GM19239 (cell line): ENCODE data around the gene BICRA.
A peak's percentile ranks its signal among the peaks of the same experiment; 100 is the strongest.

Experiments used
- DNase-seq: peaks from one replicate; pipeline ENCODE4 v3.0.0; 2011; ENCODE audit warnings: low spot score; ENCODE audit not compliant: insufficient read length
- FAIRE-seq: peaks from 2 replicates; lab custom pipeline; 2011; peaks lifted over from hg19 to GRCh38; lab: Jason Lieb, UNC

Gene BICRA

GRCh38 chr19:47600246-47601179 lies 8.4 kb upstream of the BICRA start:
- FAIRE-seq (peak; percentile 65), DNase-seq (peak; percentile 97)

DNA sequence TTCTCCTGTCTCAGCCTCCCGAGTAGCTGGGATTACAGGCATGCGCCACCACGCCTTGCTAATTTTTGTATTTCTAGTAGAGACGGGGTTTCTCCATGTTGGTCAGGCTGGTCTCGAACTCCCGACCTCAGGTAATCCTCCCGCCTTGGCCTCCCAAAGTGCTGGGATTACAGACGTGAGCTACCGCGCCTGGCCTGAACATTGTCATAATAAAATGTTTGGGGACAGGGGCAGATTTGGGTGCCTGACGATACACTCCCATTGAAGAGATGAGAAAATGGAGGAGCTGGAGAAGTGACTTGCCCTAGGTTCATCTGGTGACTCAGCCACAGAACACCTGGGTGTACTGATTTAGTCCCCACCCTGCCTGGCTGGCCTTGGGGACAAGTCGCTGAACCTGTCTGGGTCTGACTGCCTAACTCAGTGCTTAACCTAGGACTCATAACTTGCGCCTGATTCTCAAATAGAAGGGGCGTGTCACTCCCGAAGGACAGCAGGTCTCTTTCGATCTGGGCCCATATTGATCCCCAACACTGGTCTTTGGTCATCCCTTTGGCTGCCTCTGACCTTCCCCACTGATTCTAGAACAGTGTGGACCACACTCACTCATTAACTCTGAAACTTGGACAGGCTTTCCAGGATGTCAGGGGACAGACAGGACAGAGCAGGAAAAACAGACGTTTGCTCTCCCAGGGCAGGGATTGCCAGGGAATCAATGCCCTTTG lies 7.6 kb upstream of the BICRA start:
- DNase-seq (no peak), FAIRE-seq (no peak)

DNA sequence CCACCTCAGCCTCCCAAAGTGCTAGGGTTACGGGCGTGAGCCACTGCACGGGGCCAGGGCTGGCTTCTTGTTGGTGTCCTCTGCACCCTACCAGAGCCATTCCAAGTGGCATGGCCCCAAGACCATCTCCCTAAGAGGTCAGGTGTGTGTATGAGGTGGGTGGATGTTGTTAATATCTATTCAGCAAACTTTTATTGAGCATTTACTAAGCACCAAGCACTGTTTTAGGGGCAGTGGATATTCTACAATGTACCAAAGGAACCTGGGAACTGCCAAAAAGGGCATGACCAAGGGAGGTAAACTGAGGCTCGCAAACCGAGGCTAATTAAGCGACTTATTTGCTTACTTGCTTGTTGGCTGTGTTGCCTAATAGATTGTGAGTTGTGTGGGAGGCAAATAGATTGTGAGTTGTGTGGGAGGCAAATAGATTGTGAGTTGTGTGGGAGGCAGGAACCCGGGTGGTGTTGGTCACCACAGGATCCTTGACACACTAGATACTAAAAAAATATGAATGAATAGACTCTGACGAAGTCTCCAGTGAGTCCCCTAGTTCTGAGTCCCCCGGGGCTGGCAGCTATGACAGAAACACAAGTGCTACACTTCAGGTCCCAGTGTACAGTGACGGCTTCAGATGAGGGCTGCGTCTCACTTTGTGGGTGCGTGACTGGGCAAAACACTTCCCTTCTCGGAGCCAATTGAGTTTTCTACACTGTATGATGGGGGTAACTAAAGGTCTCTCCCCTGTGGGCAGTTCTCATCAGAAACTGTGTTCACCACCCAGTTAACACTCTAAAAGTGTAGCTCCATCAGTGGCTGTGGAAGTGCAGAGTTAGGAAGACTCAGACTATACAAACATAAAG lies 5.0 kb upstream of the BICRA start:
- DNase-seq = no peak
- no peak for FAIRE-seq

GRCh38 chr19:47607564-47608073 lies 1.3 kb upstream of the BICRA start:
- DNase-seq (no peak), FAIRE-seq (no peak)

GRCh38 chr19:47608074-47608918 lies 638 bp upstream of the BICRA start:
- FAIRE-seq (peak; percentile 49), DNase-seq (peak; percentile 95)

DNA sequence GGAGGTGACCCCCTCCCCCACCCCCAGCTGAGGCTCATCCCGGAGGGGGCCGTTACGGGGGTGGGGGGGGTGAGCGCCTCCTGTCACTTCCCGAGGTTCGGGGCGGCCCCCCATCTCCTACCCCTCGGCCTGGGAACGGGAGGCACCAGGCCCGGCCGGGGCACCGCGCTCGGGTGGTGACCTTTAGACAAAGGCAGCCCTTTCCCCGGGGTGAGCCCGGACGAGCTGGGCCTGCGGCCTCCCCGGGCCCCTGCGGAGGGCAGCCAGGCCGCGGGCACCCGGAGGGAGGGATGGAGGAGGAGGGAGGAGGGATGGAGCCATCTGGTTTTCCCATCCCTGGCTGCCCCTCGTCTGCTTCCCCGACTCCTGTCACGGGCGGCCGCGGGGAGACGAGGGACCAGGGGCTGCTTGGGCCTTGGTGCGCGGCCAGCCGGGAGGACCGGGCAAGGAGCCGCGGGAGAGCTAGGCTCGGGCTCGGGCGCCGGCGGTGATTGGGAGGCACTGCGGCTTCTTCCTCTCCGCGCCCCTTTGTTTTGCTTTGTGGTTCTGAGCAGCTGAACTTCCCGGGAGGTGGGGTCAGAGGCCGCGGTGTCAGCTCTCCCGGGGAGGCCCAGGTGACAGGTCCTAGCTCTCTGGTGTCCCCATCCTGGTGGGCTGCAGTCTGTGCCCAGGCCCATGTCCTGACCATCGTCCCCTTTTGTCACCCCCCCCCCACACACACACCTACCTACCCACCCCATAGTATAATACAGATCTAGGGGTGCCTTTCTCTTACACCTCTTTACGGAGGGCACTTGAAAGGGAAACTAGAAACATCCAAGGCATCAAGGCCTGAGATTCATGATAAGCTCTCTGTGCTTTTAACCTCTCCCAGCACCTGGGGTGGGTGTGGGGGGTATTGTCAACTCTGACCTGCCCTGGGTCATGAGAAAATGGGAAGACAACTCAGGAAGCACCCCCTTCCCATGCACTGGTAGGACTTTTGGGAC lies 1.3 kb downstream of the BICRA start:
- peak; percentile 35 for FAIRE-seq
- no peak for DNase-seq

DNA sequence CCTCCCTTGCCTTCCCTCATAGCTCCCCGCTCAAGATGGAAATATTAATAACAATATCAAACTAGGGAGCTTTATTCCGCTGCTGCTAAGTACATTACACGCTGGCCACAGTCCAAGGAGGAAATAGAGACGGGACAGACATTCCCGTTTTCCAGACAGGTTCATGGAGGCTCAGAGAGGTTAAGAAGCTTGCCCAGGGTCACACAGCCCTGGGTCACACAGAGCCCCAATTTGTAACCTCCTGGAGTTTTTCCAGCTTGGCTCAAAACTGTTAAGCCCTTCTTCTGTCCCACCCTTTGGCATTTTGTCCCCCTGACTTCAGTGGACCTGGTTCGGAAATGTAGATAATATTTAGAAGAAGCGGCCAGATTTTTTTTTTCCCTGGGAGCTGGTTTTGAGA lies 2.0 kb downstream of the BICRA start:
- no peak for DNase-seq
- FAIRE-seq = no peak

DNA sequence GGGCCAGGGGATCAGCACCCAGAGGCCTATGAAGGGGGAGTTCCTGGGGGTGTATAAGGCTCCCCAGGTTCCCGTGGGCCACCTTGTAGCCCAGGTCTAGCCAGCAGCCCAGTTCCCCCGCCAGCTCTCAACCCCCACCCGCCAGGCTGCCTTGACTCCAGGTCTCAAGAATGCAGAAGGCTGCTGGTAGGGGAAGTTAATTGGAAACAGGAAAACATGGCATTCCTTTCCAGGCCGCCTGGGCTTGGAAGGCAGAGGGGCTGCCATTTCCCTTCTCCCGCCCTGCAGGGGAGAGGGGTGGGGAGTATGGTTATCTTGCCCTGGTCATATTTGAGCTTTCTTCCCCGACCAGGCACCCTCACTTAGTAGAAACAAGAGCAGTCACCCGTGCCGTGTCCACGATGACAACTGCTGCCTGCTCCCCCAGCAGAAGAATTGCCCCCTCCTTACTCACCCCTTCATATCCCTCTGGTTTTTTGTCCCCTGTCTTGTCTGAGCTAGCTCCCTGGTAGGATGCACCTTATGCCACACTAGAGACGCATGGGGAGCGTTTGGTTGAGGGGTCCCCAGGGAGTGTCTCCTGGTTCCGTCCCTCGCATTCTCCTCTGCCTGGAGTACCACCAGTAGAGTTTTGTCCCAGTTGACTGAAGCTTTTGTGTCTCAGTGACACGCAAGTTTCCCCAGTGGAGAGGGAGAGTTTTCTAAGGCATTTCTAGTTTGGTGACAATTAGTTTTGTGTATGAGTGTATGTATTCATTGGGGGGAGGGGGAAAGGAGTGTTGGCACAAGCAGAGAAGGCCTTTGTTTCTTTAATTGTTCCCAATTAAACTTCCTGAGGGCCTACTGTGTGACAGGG lies 4.5 kb downstream of the BICRA start:
- FAIRE-seq (no peak), DNase-seq (no peak)

DNA sequence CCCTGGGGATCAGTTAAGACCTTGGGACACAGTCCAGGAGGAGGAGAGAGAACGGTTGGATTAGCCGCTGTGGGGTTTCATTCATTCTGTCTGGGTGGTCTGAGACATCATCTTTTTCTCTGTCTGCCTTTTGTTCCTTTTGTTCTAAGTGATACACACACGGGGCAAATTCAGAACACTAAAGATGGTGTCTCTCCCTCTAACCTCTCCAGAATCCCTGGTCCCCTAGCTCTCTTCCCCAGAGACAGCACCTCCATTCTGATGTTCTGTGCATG lies 5.0 kb downstream of the BICRA start:
- FAIRE-seq (no peak), DNase-seq (no peak)

DNA sequence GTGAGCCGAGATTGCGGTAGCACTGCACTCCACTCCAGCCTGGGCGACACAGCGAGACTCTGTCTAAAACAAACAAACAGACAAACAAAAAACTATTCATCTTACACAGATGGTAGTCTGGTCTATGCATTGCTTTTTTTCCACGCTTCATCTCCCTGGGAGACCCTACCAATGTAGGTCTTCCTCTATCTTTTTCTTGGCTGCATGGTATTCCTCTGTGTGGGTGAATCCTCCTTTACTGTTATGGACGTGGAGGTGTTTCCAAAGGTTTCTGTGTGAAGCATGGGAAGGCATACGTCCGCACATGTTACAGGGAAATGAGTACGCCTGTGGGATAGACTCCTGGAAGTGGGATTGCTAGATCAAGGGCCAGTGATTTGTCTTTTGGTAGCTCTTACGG lies 5.6 kb downstream of the BICRA start:
- DNase-seq (no peak), FAIRE-seq (no peak)

DNA sequence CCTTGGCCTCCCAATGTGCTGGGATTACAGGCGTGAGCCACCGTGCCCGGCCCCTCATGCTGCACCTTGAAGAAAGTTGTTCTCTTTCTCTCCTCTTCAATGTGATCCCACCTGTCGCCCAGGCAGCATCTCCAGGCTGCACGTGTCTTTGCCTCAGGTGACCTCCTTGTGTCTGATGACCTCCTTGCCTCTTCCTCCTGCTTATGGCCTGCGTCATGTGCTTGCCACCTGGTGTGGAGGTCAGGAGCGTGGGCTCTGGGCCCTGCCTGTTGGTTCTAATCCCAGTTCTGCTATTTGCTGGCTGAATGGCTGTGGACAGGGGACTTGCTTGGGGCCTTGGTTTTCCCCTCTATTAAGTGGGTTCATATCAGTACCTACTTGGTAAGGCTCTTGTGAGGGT lies 6.3 kb downstream of the BICRA start:
- FAIRE-seq = no peak

GRCh38 chr19:47615714-47616113 lies 6.8 kb downstream of the BICRA start:
- no peak for FAIRE-seq
- DNase-seq = no peak

More for the DNA sequence above, 6.3 kb downstream of the BICRA start:
- DNase-seq = no peak

GRCh38 chr19:47618771-47619170 lies 9.8 kb downstream of the BICRA start:
- FAIRE-seq = no peak
- no peak for DNase-seq

- FAIRE-seq (no peak), DNase-seq (no peak)
Observed at GRCh38 chr19:47619763-47620162, 10.8 kb downstream of the BICRA start.

GRCh38 chr19:47623151-47623920 lies 14.4 kb downstream of the BICRA start:
- no peak for FAIRE-seq
- DNase-seq = no peak

DNA sequence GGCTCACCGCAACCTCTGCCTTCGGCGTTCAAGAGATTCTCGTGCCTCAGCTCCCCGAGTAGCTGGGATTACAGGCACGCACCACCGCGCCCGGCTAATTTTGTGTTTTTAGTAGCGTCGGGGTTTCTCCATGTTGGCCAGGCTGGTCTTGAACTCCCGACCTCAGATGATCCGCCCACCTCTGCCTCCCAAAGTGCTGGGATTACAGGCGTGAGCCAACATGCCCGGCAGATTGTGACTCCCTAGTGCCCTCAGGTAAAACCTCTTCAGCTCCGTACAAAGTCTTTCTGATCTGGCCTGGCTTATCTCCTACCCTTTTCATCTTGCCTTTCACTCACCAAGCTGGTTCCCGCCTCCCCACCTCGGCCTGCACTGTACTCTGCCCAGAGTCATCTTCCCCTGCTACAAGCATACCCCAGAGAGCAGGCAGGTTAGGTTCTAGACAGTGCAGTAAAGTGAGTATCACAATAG lies 15.0 kb downstream of the BICRA start:
- FAIRE-seq (no peak), DNase-seq (no peak)

DNA sequence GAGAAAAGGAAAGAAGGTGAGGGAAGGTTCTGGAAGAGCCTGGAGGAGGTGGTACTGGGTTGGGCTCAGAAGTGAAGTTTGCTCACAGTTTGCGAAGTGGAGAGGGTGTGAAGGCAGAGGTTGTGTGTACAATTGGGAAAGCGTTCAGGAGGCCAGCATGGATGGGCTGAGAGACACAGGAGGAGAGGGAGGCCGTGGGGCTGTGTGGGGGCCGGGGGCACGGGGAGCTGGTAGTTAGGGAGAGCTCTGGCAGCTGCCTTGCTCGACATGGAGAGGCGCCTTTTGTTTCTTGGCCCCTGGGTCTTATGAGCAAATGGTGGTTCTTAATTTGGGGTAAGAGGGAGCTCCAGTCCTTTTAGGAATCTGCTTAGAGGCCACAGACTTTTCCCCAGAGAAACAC lies 16.7 kb downstream of the BICRA start:
- DNase-seq (no peak), FAIRE-seq (no peak)
